Measurements from ENCODE around the gene TXK. TPM values are rescaled to one million over a fixed set of nuclear protein-coding genes. Genes with fewer than 3 reads are reported as not detected.

Gene TXK
- total RNA-seq, 1 experiment from 2014 or later = 2.6 TPM

GRCh38 chr4:48122756-48123155 is 11.3 kb downstream of the TXK start:
- Histone ChIP-seq H3K27ac (no peak overlapping the region), H3K9me3 (ENCODE audit: insufficient read depth, low read depth) (no peaks in the 10 kb centered on the region), H3K9me2 (ENCODE audit: insufficient read depth) (no peaks in the 10 kb centered on the region; the same call in 1 of the 2 replicates), H3K4me2 (no peak overlapping the region), H3F3A (ENCODE audit: insufficient read depth, low read depth) (peaks cover 17% of the 10 kb centered on the region), H3K27me3 (ENCODE audit: insufficient read depth, low read depth) (no peaks in the 10 kb centered on the region), H3K79me2 (ENCODE audit: low read depth) (no peaks in the 10 kb centered on the region), H3K4me1 (replicated peaks; ENCODE audit: insufficient read depth) (peaks cover 26% of the 10 kb centered on the region), H4K20me1 (ENCODE audit: insufficient read depth) (no peaks in the 10 kb centered on the region), H2AFZ (no peak overlapping the region), H3K4me3 (no peak overlapping the region), H3K36me3 (ENCODE audit: low read depth) (no peaks in the 10 kb centered on the region)
- intact Hi-C loops (cut with micrococcal nuclease; ENCODE audit: unreplicated experiment) = loop anchor here (10.0 kb wide), 2 partner anchors 208 to 572 kb away; partner anchors contain the start of gene NFXL1
- POLR2A ChIA-PET (ENCODE audit: unreplicated experiment) = no interaction called here
- no TSS peak for BruUV-seq (replicated peaks)
- TF ChIP-seq EZH2 (IDR thresholded peaks at IDR 0.05; ENCODE audit: low read depth) (no peak), CTCF (conservative IDR thresholded peaks at IDR 0.05) (no peak)
- DNase-seq = no peak
- CTCF ChIA-PET = no interaction called here

GRCh38 chr4:48121180-48121579 is 12.9 kb downstream of the TXK start:
- ChIA-PET POLR2A (ENCODE audit: unreplicated experiment) (no interaction called here), CTCF (no interaction called here)
- no peaks in the 10 kb centered on the region for H4K20me1 ChIP-seq (ENCODE audit: insufficient read depth)
- H3K9me2 ChIP-seq (ENCODE audit: insufficient read depth) = no peaks in the 10 kb centered on the region; the same call in 1 of the 2 replicates
- intact Hi-C loops (cut with micrococcal nuclease; ENCODE audit: unreplicated experiment) = loop anchor here (10.0 kb wide), 2 partner anchors 206 to 574 kb away; partner anchors contain the start of gene NFXL1
- no peaks in the 10 kb centered on the region for H3K79me2 ChIP-seq (ENCODE audit: low read depth)
- TF ChIP-seq CTCF (conservative IDR thresholded peaks at IDR 0.05) (no peak), EZH2 (IDR thresholded peaks at IDR 0.05; ENCODE audit: low read depth) (no peak)
- H3K4me2 ChIP-seq = peak overlapping the region; percentile 14
- no peaks in the 10 kb centered on the region for H3K27me3 ChIP-seq (ENCODE audit: insufficient read depth, low read depth)
- no peak overlapping the region for H3K27ac ChIP-seq
- BruUV-seq (replicated peaks) = no TSS peak
- peak in 1 of 2 experiments; percentile 78 for DNase-seq
- H3K9me3 ChIP-seq (ENCODE audit: insufficient read depth, low read depth) = no peaks in the 10 kb centered on the region
- H2AFZ ChIP-seq = no peak overlapping the region
- no peaks in the 10 kb centered on the region for H3K36me3 ChIP-seq (ENCODE audit: low read depth)
- H3K4me1 ChIP-seq (replicated peaks; ENCODE audit: insufficient read depth) = peaks cover 11% of the 10 kb centered on the region
- H3F3A ChIP-seq (ENCODE audit: insufficient read depth, low read depth) = peaks cover 1% of the 10 kb centered on the region; the same call in 1 of the 2 replicates
- no peak overlapping the region for H3K4me3 ChIP-seq

GRCh38 chr4:48120132-48120531 is 13.9 kb downstream of the TXK start:
- CTCF ChIA-PET = no interaction called here
- TF ChIP-seq CTCF (conservative IDR thresholded peaks at IDR 0.05) (no peak), EZH2 (IDR thresholded peaks at IDR 0.05; ENCODE audit: low read depth) (no peak)
- BruUV-seq (replicated peaks) = no TSS peak

More at GRCh38 chr4:48120132-48120531, 13.9 kb downstream of the TXK start:
- Histone ChIP-seq H3K4me2 (no peak overlapping the region), H3K36me3 (ENCODE audit: low read depth) (no peaks in the 10 kb centered on the region), H3K9me3 (ENCODE audit: insufficient read depth, low read depth) (no peaks in the 10 kb centered on the region), H3K79me2 (ENCODE audit: low read depth) (no peaks in the 10 kb centered on the region), H2AFZ (no peak overlapping the region), H3K27ac (no peak overlapping the region), H3K4me3 (no peak overlapping the region), H3K4me1 (replicated peaks; ENCODE audit: insufficient read depth) (peaks cover 10% of the 10 kb centered on the region), H3K9me2 (ENCODE audit: insufficient read depth) (no peaks in the 10 kb centered on the region; the same call in 1 of the 2 replicates), H3K27me3 (ENCODE audit: insufficient read depth, low read depth) (no peaks in the 10 kb centered on the region), H4K20me1 (ENCODE audit: insufficient read depth) (no peaks in the 10 kb centered on the region), H3F3A (ENCODE audit: insufficient read depth, low read depth) (no peaks in the 10 kb centered on the region)
- intact Hi-C loops (cut with micrococcal nuclease; ENCODE audit: unreplicated experiment) = loop anchor here (10.0 kb wide), 2 partner anchors 205 to 575 kb away; partner anchors contain the start of gene NFXL1
- no peak for DNase-seq
- POLR2A ChIA-PET (ENCODE audit: unreplicated experiment) = no interaction called here
